Measurements from ENCODE around the gene RNLS. TPM values are rescaled to one million over a fixed set of nuclear protein-coding genes. Genes with fewer than 3 reads are reported as not detected.

RNLS gene
- polyA plus RNA-seq, 2 of the 4 experiments (the other 2 are of a cell fraction), result 11.7 to 16.8 TPM

DNA sequence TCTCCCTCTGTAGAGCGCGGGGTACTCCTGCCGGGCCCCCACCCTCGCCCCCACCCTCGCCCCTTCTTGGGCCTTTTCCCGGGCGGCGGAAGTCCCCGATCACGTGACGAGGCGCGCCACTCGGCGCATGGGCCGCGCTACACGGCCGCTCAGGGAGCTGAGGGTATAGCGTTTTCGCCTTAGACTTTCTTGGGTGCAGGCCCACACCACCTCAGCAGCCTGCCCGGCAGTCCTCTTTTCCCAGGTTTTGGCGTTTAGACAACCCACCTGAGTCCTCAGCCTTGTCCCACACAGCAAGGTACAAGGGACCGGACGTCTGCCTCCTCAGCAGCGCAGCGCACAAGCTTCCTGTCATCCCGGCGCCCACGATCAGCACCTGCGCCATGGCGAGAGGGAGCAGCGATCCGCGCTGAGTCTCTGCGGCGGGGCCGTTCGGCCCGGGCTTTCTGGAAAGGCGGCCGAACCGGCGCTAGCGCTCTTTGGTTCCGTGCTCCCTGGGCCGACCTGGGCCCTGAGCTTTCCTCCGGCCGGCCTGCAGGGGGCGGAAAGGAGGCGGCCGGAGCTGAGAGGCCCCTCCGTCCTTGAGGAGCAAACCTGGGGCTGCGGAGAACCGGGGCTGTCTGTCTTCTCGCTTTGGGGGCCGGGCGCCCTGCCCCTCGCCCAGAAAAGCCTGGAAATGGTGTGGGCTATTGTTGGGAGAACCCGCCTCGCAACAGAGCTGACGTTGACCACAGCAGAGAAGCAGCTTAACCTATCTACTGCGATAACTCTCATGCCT is at the start of gene RNLS (continued):
- TF ChIP-seq ATOH8 (CRISPR knock-in tag; IDR thresholded peaks at IDR 0.05; ENCODE audit: low read depth), result no peak
- TF ChIP-seq CEBPB (IDR thresholded peaks at IDR 0.05), result no peak
- TF ChIP-seq HOXB13 (CRISPR knock-in tag; IDR thresholded peaks at IDR 0.05; ENCODE audit: low read depth), result no peak
- no peak for TF ChIP-seq RCOR1 (IDR thresholded peaks at IDR 0.05; ENCODE audit: low read depth, low read length)
- TF ChIP-seq MYC (IDR thresholded peaks at IDR 0.05; ENCODE audit: borderline replicate concordance, low read length), result no peak
- TF ChIP-seq, protein P1, sequence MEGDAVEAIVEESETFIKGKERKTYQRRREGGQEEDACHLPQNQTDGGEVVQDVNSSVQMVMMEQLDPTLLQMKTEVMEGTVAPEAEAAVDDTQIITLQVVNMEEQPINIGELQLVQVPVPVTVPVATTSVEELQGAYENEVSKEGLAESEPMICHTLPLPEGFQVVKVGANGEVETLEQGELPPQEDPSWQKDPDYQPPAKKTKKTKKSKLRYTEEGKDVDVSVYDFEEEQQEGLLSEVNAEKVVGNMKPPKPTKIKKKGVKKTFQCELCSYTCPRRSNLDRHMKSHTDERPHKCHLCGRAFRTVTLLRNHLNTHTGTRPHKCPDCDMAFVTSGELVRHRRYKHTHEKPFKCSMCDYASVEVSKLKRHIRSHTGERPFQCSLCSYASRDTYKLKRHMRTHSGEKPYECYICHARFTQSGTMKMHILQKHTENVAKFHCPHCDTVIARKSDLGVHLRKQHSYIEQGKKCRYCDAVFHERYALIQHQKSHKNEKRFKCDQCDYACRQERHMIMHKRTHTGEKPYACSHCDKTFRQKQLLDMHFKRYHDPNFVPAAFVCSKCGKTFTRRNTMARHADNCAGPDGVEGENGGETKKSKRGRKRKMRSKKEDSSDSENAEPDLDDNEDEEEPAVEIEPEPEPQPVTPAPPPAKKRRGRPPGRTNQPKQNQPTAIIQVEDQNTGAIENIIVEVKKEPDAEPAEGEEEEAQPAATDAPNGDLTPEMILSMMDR (IDR thresholded peaks at IDR 0.05), result peak; percentile 61
- TF ChIP-seq JUN (IDR thresholded peaks at IDR 0.05), result peak in 1 of 2 experiments; percentile 53; a peak in 1 of 5 replicates
- no peak for TF ChIP-seq RARB (CRISPR knock-in tag; IDR thresholded peaks at IDR 0.05)
- no peak for TF ChIP-seq CBX2 (IDR thresholded peaks at IDR 0.05; ENCODE audit: borderline replicate concordance, low read depth)
- peak; percentile 83 for TF ChIP-seq USF2 (IDR thresholded peaks at IDR 0.05)
- TF ChIP-seq TP53 (CRISPR knock-in tag; IDR thresholded peaks at IDR 0.05), result no peak
- TF ChIP-seq FOSL2 (IDR thresholded peaks at IDR 0.05), result no peak
- TF ChIP-seq FOSL2 (CRISPR knock-in tag; IDR thresholded peaks at IDR 0.05), result no peak
- peak; percentile 62 for TF ChIP-seq POLR2A (IDR thresholded peaks at IDR 0.05; ENCODE audit: low read length)
- TF ChIP-seq RFX5 (IDR thresholded peaks at IDR 0.05), result no peak
- TF ChIP-seq HOXB5 (CRISPR knock-in tag; IDR thresholded peaks at IDR 0.05), result no peak
- no peak for TF ChIP-seq BHLHE40 (IDR thresholded peaks at IDR 0.05; ENCODE audit: low read depth, low read length)
- no peak for TF ChIP-seq ESRRA (IDR thresholded peaks at IDR 0.05; ENCODE audit: borderline replicate concordance, low read length)

DNA sequence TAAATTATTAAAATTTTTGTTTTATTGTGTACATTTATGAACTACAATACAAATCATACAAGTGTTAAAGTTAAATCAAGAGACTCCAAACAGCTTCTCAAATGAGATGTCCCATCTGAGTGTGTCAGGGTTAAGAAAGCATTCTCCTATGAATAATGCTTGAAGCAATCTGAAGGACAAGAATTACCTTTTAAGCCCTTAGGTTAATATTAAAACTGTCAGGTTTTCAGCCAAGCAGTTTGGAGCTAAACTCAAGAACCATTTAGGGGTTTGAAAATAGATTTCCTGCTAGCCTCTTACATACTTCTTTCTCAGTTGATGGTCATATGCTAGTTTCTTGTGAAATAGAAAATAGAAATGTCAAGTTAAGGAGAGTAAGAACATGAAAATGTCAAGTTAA is 41.7 kb upstream of the RNLS start:
- ChIA-PET CTCF (no interaction called here), POLR2A (no interaction called here)
- no peaks in the 10 kb centered on the region for H3K4me1 ChIP-seq
- no peak overlapping the region for H3K4me3 ChIP-seq
- FAIRE-seq (peak; percentile 39), ATAC-seq (no peak), DNase-seq (ENCODE audit: low read depth in 1 of 2, low spot score in 1 of 2) (no peak)
- no peak overlapping the region for H3K4me2 ChIP-seq
- H3K27ac ChIP-seq, result no peak overlapping the region
- no peaks in the 10 kb centered on the region; the same call in 2 of the 3 replicates for H3K9me3 ChIP-seq
- no peak for TF ChIP-seq MYC (IDR thresholded peaks at IDR 0.05; ENCODE audit: borderline replicate concordance, low read length)
- no peak for TF ChIP-seq HOXB13 (CRISPR knock-in tag; IDR thresholded peaks at IDR 0.05; ENCODE audit: low read depth)
- no peak for TF ChIP-seq KDM5A (IDR thresholded peaks at IDR 0.05)

GRCh38 chr10:88623835-88624234 is 40.7 kb upstream of the RNLS start:
- Histone ChIP-seq H3K4me3 (no peak overlapping the region), H3K4me2 (no peak overlapping the region), H3K9me3 (no peaks in the 10 kb centered on the region; the same call in 2 of the 3 replicates), H3K27ac (no peak overlapping the region), H3K4me1 (no peaks in the 10 kb centered on the region)
- ChIA-PET CTCF (no interaction called here), POLR2A (no interaction called here)
- ATAC-seq (no peak), DNase-seq (ENCODE audit: low read depth in 1 of 2, low spot score in 1 of 2) (no peak), FAIRE-seq (no peak)
- WGBS (ENCODE audit: missing lambda C conversion rate), result 37% methylated on average over 2 of the region's 2 CpGs
- TF ChIP-seq EHF (CRISPR knock-in tag; IDR thresholded peaks at IDR 0.05), result no peak
- no peak for TF ChIP-seq CHD2 (IDR thresholded peaks at IDR 0.05; ENCODE audit: low read length, partially characterized antibody)
- TF ChIP-seq TP53 (CRISPR knock-in tag; IDR thresholded peaks at IDR 0.05), result no peak
- no peak for TF ChIP-seq NFE2L2 (conservative IDR thresholded peaks at IDR 0.05; ENCODE audit: low read length)
- TF ChIP-seq HES2 (IDR thresholded peaks at IDR 0.05), result no peak
- TF ChIP-seq CEBPB (IDR thresholded peaks at IDR 0.05), result no peak
- TF ChIP-seq JUNB (IDR thresholded peaks at IDR 0.05), result no peak
- no peak for TF ChIP-seq EHMT2 (IDR thresholded peaks at IDR 0.05; ENCODE audit: low read depth)
- TF ChIP-seq MAZ (IDR thresholded peaks at IDR 0.05; ENCODE audit: borderline replicate concordance, low read depth, low read length), result no peak
- TF ChIP-seq CBX8 (IDR thresholded peaks at IDR 0.05), result no peak
- TF ChIP-seq KDM5A (IDR thresholded peaks at IDR 0.05), result no peak
- TF ChIP-seq EP300 (IDR thresholded peaks at IDR 0.05), result no peak
